AG04449 (cell line): ENCODE measurements around the gene UGT1A9.

Experiments used
- CTCF ChIA-PET: fragments of 350-600 bp; formaldehyde crosslinking; extraction: SDS; loops from one replicate; lab custom pipeline; 2021; ENCODE audit warnings: antibody characterized with exemption; lab: Yijun Ruan, JAX
- POLR2A ChIA-PET: fragments of 400-600, 350-600 bp; formaldehyde crosslinking; extraction: SDS; loops from one replicate; lab custom pipeline; 2020; ENCODE audit warnings: antibody characterized with exemption, inconsistent platforms; lab: Yijun Ruan, JAX
- DNase-seq: peaks from one replicate; pipeline ENCODE4 v3.0.0-alpha.2; 2010; ENCODE audit warnings: low read depth, low spot score
- H3K4me3 ChIP-seq: 2 replicates; pipeline ENCODE4 v1.5.1; 2011; ENCODE audit warnings: low read depth, mild to moderate bottlenecking, control low read depth, low read length
- CTCF ChIP-seq: IDR thresholded peaks from one replicate; pipeline ENCODE4 v1.5.1; 2011; ENCODE audit warnings: mild to moderate bottlenecking, moderate library complexity, low read length, control low read depth, inconsistent platforms; ENCODE audit not compliant: insufficient read depth; ENCODE audit errors: missing control alignments

The UGT1A9 gene

DNA sequence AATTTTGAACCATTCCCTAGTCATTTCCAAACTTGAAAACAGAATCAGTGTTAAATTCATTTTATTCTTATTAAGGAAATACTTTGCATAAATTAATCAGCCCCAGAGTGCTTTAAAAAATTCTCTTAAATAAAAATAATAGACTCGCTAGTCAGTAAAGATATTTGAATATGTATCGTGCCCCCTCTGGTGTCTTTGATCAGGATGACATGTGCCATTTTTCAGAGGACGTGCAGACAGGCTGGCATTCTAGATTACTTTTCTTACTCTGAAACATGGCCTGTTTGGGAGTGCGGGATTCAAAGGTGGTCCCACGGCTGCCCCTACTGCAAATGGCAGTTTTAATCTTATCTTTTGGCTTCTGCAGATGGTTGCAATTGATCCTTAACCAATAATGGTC is 100.9 kb downstream of the UGT1A9 start:
- no peak for DNase-seq
- H3K4me3 ChIP-seq: no peak overlapping the region
- POLR2A ChIA-PET: no interaction called here
- no peak for TF ChIP-seq CTCF
- CTCF ChIA-PET: no interaction called here

DNA sequence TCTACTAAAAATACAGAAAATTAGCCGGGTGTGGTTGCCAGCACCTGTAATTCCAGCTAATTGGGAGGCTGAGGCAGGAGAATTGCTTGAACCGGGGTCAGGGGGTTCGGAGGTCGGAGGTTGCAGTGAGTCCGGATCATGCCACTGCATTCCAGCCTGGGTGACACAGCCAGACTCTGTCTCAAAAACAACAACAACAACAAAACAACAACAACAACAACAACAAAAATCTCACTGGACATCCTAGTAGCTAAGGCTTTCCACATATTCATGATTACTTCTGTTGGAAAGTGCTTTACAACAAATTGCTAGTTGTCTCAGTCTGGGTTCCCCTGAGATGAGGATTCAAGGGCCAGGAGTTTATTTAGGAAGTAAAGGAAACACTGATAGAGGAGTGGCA is 102.2 kb downstream of the UGT1A9 start:
- no peak for TF ChIP-seq CTCF
- no peak for DNase-seq
- ChIA-PET CTCF (no interaction called here), POLR2A (no interaction called here)
- H3K4me3 ChIP-seq: no peak overlapping the region

DNA sequence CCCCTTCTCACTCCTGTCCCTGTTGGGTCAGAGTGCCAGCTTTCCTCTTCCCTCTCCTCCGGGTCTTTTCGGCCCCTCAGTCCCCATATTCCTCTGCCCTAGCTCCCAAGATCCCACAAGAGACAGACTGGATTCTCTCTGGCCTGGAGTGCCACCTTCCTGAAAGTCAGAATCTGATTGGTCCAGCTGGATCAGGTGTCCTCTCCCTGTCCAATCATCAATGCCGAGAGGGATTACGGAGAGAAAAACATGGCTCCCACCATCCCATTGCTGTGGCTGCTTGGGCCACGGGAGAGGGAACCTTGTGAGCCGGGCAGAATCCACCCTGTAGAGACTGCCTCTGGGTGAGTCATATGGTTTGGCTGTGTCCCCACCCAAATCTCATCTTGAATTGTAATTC is 103.7 kb downstream of the UGT1A9 start:
- no peak for DNase-seq
- ChIA-PET POLR2A (no interaction called here), CTCF (no interaction called here)
- no peak for TF ChIP-seq CTCF
- no peak overlapping the region for H3K4me3 ChIP-seq

- no peak for TF ChIP-seq CTCF
- no peak for DNase-seq
- no peak within 1 kb of the TSS for H3K4me3 ChIP-seq
- ChIA-PET CTCF (no interaction called here), POLR2A (no interaction called here)
Observed at GRCh38 chr2:233778030-233778429, 106.3 kb downstream of the UGT1A9 start, which contains the start of gene MROH2A. Gene MROH2A, plus strand, starts transcription at chr2:233778330. Its CDS starts 1,029 bp downstream, at chr2:233779359.

GRCh38 chr2:233779722-233780121 is 108.0 kb downstream of the UGT1A9 start:
- ChIA-PET CTCF (no interaction called here), POLR2A (no interaction called here)
- H3K4me3 ChIP-seq: no peak overlapping the region
- no peak for DNase-seq
- no peak for TF ChIP-seq CTCF

GRCh38 chr2:233780771-233781170 is 109.1 kb downstream of the UGT1A9 start:
- no peak overlapping the region for H3K4me3 ChIP-seq
- ChIA-PET POLR2A (no interaction called here), CTCF (no interaction called here)
- DNase-seq: no peak
- TF ChIP-seq CTCF: no peak
